Stomach (tissue), 9 donors: Measurements from ENCODE around the gene SLBP. TPM values are rescaled to one million over a fixed set of nuclear protein-coding genes. Genes with fewer than 3 reads are reported as not detected.
A peak's percentile ranks its signal among the peaks of the same experiment; 100 is the strongest.

ENCODE experiments used
- DNase-seq, 2 donors: peaks; one replicate each; pipeline versions ENCODE4 v3.0.0 to v3.0.0-alpha.2; 2013 to 2019
- H3K27ac ChIP-seq, 5 donors: fragments of 200-600 bp in 4 of 5; sonication (generic) in 4 of 5; one replicate each; pipeline ENCODE4 v1.5.1; 2013 to 2019; ENCODE audit warnings: mild to moderate bottlenecking in 1 of 5, moderate library complexity in 1 of 5
- H3K27me3 ChIP-seq, 3 donors: fragments of 200-600 bp; sonication (generic); one replicate each; pipeline ENCODE4 v1.5.1; 2017 to 2019; ENCODE audit warnings: mixed run types in 1 of 3
- H3K36me3 ChIP-seq, 4 donors: fragments of 200-600 bp; sonication (generic); 1 replicate in 3 of 4; 2 replicates in 1 of 4; pipeline ENCODE4 v1.5.1; 2016 to 2019
- H3K4me1 ChIP-seq, 4 donors: fragments of 200-600 bp; sonication (generic); one replicate each; pipeline ENCODE4 v1.5.1; 2016 to 2019
- H3K4me3 ChIP-seq, 4 donors: fragments of 200-600 bp; sonication (generic) in 3 of 4; one replicate each; pipeline ENCODE4 v1.5.1; 2016 to 2019; ENCODE audit warnings: mild to moderate bottlenecking in 1 of 4
- H3K9me3 ChIP-seq, 4 donors: fragments of 200-600 bp; sonication (generic); one replicate each; pipeline ENCODE4 v1.5.1; 2016 to 2019
- EP300 ChIP-seq: sonication (generic); formaldehyde crosslinking; IDR thresholded peaks from one replicate; pipeline ENCODE4 v1.6.1; 2017; ENCODE audit warnings: antibody characterized with exemption
- POLR2A ChIP-seq, 4 donors: fragments of 450-650 bp; IDR thresholded peaks; one replicate each; pipeline ENCODE4 v1.6.1; 2016; ENCODE audit warnings: antibody characterized with exemption in 4 of 4, control low read depth in 2 of 4, mild to moderate bottlenecking in 1 of 4, moderate library complexity in 1 of 4
- POLR2AphosphoS5 ChIP-seq, 3 donors: sonication (generic); formaldehyde crosslinking; IDR thresholded peaks; one replicate each; pipeline ENCODE4 v1.6.1; 2016; ENCODE audit warnings: antibody characterized with exemption in 3 of 3
- WGBS, 5 donors: extraction: QIAGEN DNeasy Blood & Tissue Kit in 3 of 5; methylation state at CpG; one replicate each; pipeline versions ENCODE4 v1.1.5 to v1.1.7; 2013 to 2018; 5-methylcytosine and 5-hydroxymethylcytosine counted together
- intact Hi-C: fragments of 100-400 bp; cut with DNase I; formaldehyde crosslinking; loops from one replicate; pipeline ENCODE4 v1.15.1; 2023; ENCODE audit warnings: low total_unique reads
- polyA plus RNA-seq, 3 donors: library from polyadenylated mRNA; stranded (reverse); fragments of 200-250 nt; gene quantifications; one replicate each; pipeline ENCODE4 v1.2.3, GENCODE V29; 2013
- total RNA-seq, 5 donors: library from RNA; depleted of rRNA; stranded (reverse); fragments of >200 nt; gene quantifications; one replicate each; pipeline versions ENCODE4 v1.1.0 to v1.2.3, GENCODE V29; 2014 to 2016
- TF ChIP-seq, protein P1 (sequence below), 7 experiments: fragments of 450-650 bp in 4 of 7; fragments of 200-600 bp in 3 of 7; sonication (generic) in 3 of 7; IDR thresholded peaks; one replicate each; pipeline ENCODE4 v1.5.1; 2016 to 2019; ENCODE audit warnings: antibody characterized with exemption in 7 of 7, control low read depth in 2 of 7, mild to moderate bottlenecking in 1 of 7
- donor health status: healthy with polysubstance abuse.
- donor health status: Bipolar disorder and iron deficiency.
- donor health status: healthy.

SLBP gene
- total and polyA plus RNA-seq, 8 donors, result 28.3 to 163 (median 38.1) TPM

DNA sequence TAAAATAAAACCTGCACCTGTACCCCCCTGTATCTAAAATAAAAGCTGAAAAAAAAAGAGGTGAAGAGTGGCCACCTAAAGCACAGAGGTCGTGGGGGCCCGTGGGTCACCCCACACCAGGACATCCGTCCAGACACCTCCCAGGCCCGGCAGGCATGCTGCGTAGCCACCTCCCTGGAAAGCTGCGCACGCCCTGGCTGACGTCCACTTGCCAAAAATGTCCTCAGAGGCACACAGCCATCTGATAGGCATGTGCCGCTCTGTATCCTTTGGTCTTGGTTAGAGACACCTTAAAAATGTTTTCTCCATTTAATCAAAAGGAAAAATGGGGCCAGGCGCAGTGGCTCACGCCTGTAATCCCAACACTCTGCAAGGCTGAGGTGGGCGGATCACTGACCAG, 45.7 kb downstream of the SLBP start:
- TF ChIP-seq POLR2A (IDR thresholded peaks at IDR 0.05) (no peak), EP300 (no peak), POLR2AphosphoS5 (IDR thresholded peaks at IDR 0.05) (no peak)
- no peaks in the 10 kb centered on the region for H3K9me3 ChIP-seq
- peak in 1 of 2 donors; percentile 42 for DNase-seq
- WGBS, 5 donors, result 34 to 60% (median 49%) methylated on average over 11 to 12 of the region's 12 CpGs
- intact Hi-C loops, result no loop called here
- no peak overlapping the region for H3K27ac ChIP-seq
- H3K27me3 ChIP-seq, result no peaks in the 10 kb centered on the region
- peaks cover 0 to 6% (median 2%) of the 10 kb centered on the region in 4 donors for H3K4me1 ChIP-seq
- no peak overlapping the region for H3K4me3 ChIP-seq
- H3K36me3 ChIP-seq, result no peaks in the 10 kb centered on the region

DNA sequence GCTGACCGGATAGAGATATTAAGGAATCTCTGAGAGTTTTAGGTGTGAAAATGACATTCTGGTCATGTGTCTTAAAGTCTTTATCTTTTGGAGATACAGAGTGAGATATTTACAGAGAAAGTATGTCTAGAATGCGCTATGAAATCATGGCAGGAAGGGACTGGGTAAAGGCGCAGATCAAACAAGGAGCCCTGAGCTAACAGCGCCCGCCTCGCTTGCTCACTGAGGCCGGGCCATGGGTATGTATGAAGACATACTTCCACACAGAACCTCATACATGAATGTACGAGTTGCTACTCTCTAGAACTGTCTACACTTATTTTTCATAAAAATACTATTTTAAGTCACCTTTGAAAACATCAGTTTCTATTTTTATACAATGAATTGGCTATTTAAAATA, 48.0 kb downstream of the SLBP start:
- H3K4me1 ChIP-seq, result peaks cover 0 to 6% (median 2%) of the 10 kb centered on the region in 4 donors
- intact Hi-C loops, result no loop called here
- no peak for TF ChIP-seq EP300
- TF ChIP-seq POLR2AphosphoS5 (IDR thresholded peaks at IDR 0.05), result no peak
- TF ChIP-seq POLR2A (IDR thresholded peaks at IDR 0.05), result no peak
- TF ChIP-seq, protein P1, sequence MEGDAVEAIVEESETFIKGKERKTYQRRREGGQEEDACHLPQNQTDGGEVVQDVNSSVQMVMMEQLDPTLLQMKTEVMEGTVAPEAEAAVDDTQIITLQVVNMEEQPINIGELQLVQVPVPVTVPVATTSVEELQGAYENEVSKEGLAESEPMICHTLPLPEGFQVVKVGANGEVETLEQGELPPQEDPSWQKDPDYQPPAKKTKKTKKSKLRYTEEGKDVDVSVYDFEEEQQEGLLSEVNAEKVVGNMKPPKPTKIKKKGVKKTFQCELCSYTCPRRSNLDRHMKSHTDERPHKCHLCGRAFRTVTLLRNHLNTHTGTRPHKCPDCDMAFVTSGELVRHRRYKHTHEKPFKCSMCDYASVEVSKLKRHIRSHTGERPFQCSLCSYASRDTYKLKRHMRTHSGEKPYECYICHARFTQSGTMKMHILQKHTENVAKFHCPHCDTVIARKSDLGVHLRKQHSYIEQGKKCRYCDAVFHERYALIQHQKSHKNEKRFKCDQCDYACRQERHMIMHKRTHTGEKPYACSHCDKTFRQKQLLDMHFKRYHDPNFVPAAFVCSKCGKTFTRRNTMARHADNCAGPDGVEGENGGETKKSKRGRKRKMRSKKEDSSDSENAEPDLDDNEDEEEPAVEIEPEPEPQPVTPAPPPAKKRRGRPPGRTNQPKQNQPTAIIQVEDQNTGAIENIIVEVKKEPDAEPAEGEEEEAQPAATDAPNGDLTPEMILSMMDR (IDR thresholded peaks at IDR 0.05), result no peak
- H3K27ac ChIP-seq, result no peak overlapping the region
- 70 to 89% (median 82%) methylated on average over 8 of the region's 8 CpGs for WGBS, 5 donors
- H3K36me3 ChIP-seq, result no peaks in the 10 kb centered on the region
- no peak for DNase-seq
- no peak overlapping the region for H3K4me3 ChIP-seq
- no peaks in the 10 kb centered on the region for H3K27me3 ChIP-seq
- no peaks in the 10 kb centered on the region for H3K9me3 ChIP-seq

DNA sequence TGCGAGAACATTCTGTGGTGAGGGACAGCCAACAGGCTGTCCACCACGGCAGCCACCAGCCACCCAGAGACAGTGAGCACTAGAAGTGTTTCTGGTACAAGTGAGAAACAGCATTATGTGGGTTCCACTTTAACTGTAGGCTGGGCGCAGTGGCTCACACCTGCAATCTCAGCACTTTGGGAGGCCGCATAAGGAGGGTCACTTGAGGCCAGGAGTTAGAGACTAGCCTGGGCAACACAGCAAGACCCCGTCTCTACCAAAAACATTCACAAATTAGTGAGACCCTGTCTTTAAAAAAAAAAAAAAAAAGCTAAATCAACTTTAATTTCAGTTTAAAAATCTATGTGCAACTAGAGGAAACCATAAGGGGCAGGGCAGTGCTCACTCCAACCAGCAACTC, 48.6 kb downstream of the SLBP start:
- H3K9me3 ChIP-seq, result no peaks in the 10 kb centered on the region
- H3K4me3 ChIP-seq, result no peak overlapping the region
- intact Hi-C loops, result no loop called here
- H3K36me3 ChIP-seq, result no peaks in the 10 kb centered on the region
- TF ChIP-seq EP300 (no peak), POLR2AphosphoS5 (IDR thresholded peaks at IDR 0.05) (no peak), POLR2A (IDR thresholded peaks at IDR 0.05) (no peak)
- TF ChIP-seq, protein P1 (IDR thresholded peaks at IDR 0.05), result no peak
- H3K4me1 ChIP-seq, result peaks cover 0 to 6% (median 2%) of the 10 kb centered on the region in 4 donors
- 93 to 97% (median 95%) methylated on average over 5 of the region's 5 CpGs for WGBS, 5 donors
- no peaks in the 10 kb centered on the region for H3K27me3 ChIP-seq
- DNase-seq, result no peak
- no peak overlapping the region for H3K27ac ChIP-seq

DNA sequence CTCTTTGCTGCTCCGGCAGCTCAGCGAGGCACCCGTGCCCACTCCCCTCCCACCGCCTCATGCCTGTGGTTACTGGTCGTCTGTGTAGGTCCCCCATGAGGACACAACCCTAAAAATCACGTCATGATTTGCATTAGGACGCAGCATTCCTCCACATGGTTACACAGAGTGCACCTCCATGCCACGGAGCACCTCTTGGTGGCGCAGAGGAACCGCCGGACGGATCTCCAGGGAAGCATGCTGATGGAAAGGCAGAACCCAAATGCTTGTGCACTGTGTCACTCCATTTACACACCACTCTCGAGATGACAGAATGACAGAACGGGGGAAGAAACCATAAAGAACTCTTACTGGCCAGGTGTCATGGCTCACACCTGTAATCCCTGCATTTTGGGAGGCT, 50.4 kb downstream of the SLBP start:
- Histone ChIP-seq H3K9me3 (no peaks in the 10 kb centered on the region), H3K4me3 (no peak overlapping the region), H3K36me3 (peaks cover 0 to 4% (median 3%) of the 10 kb centered on the region in 4 donors), H3K27ac (no peak overlapping the region), H3K4me1 (peaks cover 0 to 5% (median 2%) of the 10 kb centered on the region in 4 donors), H3K27me3 (no peaks in the 10 kb centered on the region)
- WGBS, 5 donors, result 87 to 94% (median 90%) methylated on average over 14 of the region's 14 CpGs
- DNase-seq, result no peak
- intact Hi-C loops, result no loop called here
- TF ChIP-seq POLR2AphosphoS5 (IDR thresholded peaks at IDR 0.05) (no peak), EP300 (no peak), POLR2A (IDR thresholded peaks at IDR 0.05) (no peak)
- TF ChIP-seq, protein P1 (IDR thresholded peaks at IDR 0.05), result no peak

DNA sequence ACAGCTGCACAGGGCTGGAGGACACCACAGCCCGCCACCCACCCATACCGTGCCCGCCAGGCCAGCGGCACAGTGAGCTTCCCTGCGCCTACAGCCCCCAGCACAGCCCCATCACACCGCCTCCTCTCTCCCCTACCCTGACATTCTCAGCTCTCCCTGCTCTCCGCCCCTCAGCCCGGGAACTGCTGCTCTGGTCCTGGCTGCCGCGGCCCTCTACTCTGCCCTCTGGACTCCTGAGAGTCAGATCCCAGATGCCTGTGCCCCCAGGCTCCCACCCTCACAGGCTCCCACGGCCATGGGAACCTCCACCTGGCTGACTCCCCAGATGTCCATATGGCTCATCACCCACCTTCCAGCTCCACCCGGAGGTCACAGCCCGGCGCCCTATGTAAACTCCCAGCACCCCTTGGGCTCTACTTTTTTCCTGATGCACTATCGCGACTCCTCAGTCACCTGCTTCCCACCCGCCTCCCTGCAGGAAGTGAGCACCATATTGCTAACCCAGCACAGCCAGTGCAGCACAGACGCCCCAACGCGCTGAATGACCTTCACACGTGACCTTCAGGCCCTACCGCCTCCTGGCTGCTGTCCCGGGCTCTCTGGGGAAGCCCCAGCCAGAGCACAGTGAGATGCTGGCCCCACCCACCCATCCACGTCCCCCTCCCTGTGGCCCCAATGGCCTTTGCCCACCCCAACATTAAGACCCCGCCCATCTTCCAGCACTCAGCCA, 51.0 kb downstream of the SLBP start:
- no peaks in the 10 kb centered on the region for H3K9me3 ChIP-seq
- H3K27me3 ChIP-seq, result no peaks in the 10 kb centered on the region
- no peak overlapping the region for H3K4me3 ChIP-seq
- TF ChIP-seq POLR2A (IDR thresholded peaks at IDR 0.05), result no peak
- TF ChIP-seq, protein P1 (IDR thresholded peaks at IDR 0.05), result no peak
- TF ChIP-seq POLR2AphosphoS5 (IDR thresholded peaks at IDR 0.05), result no peak
- TF ChIP-seq EP300, result no peak
- H3K36me3 ChIP-seq, result peaks cover 0 to 5% (median 4%) of the 10 kb centered on the region in 4 donors
- no peak overlapping the region for H3K27ac ChIP-seq
- no peak for DNase-seq
- intact Hi-C loops, result no loop called here
- WGBS, 5 donors, result 79 to 88% (median 82%) methylated on average over 24 to 25 of the region's 25 CpGs
- H3K4me1 ChIP-seq, result no peaks in the 10 kb centered on the region
